ENCODE measurements around the gene CDRT4.

CDRT4 gene

DNA sequence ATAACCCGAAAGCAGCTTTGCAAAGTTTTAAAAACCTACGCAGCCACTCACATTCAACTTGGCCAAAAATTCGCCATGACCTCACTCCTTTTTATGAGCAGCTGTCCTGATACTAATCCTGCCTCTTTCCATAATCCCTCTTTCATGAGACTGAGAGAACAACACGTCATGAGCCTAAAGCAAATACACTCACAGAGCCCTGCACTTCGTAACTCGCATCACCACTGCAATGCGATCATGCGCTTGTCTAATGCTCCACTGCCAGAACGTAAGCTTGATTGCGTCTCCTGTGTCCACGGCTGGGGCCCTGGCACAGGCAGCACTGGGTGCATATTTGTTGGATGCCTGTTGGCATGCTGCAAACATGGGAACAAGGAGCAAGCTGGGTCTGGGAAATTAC, 36.2 kb downstream of the CDRT4 start:
- DNase-seq, result peak; percentile 86

DNA sequence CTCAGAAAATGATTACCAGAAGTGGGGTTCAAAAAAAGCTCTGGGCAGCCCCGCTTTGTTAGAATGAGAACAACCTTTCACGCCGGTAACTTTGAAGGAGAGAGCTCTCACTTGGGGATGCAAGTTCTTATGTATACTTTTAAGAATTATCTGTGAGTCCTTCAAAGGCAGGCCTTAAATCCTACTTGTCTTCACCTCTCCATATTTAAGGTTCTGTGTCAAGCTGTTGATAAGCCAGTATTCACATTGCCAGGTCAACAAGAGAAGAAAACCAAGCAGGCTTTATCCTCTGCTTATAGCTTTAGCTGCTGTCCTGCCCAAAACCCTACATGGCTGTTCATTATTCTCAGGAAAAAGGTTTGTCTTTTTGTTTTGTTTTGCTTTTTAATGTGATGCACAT, 42.9 kb downstream of the CDRT4 start:
- DNase-seq, result no peak

DNA sequence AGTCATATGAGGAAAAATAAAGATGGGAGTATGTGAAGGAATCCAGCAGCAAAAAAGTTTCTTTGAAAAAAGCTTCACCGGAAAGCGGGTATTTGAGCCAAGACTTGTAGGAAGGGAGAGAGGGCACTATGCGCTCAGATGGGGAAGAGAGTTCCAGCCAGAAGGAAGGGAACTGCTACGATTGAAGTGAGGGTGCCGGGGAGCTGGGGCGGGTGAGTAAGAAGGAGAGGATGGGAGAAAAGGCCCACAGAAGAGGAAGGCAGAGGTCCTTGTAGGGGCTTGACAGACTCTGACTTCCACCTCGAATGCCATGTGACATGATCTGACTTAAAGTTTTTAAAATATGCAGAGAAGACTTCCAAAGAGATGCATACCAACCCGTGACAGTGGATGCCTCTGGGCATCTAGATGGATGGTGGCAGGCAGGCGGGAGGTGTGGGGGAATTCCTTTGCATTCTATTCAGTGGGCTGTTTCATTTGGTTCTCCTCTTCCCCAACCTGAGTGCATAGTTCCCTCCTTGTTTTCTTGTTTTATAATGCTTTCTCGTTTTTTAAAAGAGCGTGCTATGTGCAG, 44.9 kb downstream of the CDRT4 start:
- no peak for DNase-seq

DNA sequence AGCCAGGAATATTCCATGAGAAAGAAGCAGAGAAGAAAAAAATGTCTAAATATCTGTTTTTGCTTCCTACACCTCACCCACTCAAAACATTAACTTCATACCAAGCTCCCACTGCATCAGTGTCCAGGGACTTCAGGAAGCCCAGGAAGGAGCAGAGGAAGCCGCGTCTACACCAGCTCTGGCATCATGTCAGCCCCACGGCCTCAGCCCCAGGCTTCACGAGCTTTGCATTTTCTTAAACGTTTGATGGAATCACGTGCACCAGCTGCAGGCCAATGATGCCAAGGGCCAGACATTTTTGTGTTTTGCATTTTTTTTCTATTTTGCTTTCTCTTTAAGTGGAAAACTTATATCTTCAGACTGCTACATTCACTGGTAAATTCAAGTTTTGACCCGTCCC, 48.6 kb downstream of the CDRT4 start:
- no peak for DNase-seq

DNA sequence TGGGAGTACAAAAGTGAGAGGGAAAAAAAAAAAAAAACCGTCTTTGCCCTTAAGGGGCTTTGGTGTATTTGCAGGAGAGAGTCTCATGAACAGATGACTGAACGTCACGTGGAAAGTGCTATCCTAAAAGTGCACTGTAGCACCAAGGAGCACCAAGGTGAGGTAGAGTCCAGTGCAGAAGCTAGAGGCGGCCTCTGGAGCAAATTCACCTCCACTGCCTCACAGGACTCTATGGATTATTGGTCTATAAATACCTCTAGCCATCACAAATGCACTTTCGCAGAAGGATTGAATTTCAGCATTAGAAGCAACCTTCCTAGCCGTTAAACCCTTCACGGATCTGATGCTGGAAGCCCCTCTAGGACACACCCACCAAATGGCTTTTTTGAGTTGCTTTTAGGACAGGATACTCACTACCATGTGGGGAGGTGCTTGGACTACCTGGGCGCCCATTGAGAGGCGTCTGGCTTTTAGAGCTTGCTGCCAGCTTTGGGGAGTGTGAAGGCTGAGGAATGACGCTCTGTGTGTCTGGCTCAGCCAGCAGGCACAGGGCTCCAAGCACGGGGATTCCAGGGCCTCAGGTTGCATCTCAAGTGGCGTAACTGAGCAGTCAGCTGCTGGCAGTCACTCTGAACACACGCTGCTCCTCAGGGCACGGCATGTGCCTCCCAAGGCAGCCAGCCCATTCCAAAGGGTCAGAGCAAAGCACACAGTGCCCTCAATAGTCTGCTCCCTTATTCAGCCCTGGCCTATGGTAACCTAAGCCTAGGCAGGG, 52.7 kb downstream of the CDRT4 start:
- DNase-seq, result no peak

DNA sequence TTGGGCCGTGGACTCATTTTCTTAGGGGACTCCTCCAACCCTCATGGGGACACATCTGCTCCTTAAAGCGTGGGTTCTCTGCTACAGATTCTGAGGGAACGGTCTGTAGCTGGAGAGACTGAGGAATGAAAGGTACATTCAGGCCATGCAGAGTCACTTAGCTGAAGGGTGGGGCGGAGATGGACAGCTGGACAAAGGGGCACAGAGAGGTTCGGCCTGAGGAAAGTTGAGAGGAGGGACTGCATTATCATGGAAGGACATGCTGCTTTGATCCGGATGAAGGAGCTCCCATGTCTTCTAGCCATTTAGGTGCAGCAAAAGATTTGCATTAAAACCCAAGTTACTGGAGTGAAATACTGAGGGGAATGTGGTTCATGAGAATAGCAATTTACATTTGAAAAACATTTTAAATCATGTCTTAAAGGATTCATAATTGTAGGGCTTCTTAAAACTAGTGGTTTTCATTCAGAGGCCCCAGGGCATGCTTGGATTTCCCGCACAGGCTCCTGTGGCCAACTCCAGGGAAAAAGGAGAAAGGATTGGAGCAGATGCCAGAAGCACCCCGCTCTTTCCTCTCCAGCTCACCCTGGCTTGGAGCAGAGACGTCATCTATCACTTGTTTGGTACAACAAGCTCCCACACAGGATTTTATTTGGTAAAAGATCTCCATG, 54.2 kb downstream of the CDRT4 start:
- DNase-seq, result no peak

DNA sequence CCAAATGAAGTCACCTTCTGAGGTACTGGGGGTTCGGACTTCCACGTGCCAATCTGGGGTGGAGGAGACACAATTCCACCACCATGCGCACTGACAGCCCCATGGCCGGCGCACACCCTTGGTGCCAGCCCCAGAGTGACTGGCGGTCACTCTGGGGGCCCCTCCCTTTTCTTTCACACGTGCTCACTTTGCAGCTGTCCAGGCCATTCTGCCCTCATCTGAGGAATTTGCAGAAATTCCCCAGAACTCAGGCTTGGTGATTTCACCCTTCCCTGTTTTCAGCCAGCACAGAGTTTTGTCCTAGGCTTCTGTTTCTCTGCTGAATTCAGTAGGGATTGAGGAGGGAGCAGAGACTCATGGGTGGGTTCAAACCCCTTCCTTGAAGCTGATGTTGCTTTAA, 54.8 kb downstream of the CDRT4 start:
- no peak for DNase-seq

DNA sequence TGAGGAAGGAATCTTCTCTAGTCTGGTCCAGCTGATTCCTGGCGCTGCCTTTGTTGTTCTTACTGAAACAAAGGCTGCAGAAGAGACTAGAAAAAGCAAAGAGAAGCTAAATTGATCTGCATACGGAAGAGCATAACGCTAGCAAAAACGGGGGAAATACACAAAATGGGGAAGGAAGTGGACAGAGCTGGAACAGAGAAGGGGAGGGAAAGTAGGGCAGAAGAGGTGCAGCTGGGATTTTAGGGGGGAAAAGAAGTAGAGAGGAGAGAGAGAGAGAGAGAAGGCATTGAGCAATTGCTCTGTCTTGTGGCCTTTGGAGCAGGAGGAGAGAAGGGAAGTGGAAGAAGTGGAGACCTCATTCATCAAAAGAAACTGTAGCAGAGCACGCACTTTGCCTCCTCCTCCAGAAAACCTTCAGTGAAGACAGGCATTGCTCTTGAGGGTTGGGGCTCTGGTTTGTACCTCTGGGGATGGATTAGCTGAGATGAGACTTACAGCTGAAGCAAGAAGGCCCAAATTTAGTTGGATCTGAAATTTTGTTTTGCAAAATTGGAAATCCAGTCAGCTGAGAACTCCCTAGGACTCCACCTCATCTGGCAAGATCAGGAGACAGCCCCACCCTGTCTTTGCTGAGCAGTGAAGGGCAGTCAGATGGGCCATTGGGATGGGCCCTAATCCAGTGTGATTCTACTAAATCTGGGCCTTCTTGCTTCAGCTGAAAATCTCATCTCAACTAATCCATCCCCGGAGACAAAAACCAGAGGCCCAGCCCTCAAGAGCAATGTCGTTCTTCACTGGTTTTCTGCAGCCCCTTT, 55.8 kb downstream of the CDRT4 start:
- no peak for DNase-seq

DNA sequence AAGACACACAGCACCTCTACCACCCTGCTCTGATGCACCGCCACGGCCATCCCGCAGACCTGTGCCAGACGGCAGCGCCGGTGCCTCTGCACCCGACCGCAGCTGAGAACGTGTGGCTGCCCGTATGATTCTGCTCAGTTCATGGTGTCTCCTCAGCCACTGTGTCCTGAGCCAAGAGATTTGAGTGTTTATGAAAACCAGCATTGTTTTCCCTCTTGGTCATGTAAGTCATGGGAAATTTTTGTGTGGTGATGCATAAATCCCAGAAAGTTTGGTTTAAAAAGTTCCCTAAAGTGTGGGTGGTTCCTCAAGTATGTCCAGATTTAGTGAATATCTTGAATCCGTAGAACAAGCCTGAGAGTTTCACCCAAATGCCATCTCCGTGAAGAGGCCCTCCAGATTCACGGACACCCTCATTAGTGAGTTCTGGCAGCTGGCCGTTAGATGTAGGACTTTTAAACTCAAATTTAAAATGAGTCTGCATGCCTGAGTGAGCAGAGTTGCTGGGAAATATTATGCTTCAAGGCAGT, 57.6 kb downstream of the CDRT4 start:
- DNase-seq, result no peak

DNA sequence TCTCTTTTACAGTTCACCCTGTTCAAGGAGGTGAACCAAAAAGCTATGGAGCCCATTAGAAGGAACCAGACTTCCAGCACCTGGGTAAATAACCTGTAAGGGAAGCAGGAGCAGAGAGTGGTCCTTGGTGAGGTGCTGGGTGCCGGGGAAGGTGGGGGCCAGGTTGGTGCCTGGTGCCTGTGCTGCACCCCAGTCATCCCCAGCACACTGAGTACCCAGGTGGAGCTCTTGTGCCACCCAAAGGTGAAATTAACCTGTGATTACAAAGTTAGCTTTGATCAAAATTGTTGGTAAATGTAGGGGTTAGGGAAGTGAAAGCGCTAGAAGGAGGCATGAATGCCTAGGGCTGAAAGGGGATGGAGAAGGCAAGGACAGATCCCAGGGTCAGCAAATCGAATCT, 58.6 kb downstream of the CDRT4 start:
- no peak for DNase-seq

DNA sequence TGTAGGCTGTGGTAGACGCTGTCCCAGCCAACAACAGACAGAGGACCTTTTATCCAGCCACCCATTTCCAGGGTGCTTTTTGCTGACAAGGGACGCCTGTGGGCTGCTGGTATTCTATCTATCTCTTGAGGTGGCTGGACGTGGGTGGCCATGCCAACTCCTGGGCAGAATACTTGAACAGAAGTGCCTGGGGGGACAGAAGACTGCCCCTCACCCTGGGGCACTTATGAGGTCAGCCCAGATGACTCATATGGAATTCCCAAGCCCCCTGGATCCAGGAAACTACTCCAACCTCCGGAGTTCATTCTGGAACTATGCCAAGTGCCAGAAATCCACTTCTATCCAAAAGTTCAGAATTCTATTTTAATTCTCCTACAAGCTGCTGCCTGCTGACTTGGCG, 61.3 kb downstream of the CDRT4 start:
- DNase-seq, result no peak

DNA sequence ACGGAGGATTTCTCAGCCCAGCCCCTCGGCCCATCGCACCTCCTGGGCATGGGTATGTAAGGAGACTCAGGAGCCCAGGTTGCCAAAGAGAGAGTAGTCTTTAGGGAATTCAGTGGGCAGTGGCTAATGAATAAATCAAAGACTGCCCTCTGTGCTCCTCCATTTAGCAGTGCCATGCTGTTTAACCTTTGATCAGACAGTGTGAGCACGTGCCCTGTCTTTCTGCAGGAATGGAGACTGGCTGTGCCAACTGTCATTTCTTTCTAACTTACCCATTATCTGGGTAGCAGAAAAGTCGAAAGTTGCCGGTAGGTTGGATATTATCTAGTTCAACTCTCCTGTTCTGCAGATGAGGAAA, 62.4 kb downstream of the CDRT4 start:
- no peak for DNase-seq

DNA sequence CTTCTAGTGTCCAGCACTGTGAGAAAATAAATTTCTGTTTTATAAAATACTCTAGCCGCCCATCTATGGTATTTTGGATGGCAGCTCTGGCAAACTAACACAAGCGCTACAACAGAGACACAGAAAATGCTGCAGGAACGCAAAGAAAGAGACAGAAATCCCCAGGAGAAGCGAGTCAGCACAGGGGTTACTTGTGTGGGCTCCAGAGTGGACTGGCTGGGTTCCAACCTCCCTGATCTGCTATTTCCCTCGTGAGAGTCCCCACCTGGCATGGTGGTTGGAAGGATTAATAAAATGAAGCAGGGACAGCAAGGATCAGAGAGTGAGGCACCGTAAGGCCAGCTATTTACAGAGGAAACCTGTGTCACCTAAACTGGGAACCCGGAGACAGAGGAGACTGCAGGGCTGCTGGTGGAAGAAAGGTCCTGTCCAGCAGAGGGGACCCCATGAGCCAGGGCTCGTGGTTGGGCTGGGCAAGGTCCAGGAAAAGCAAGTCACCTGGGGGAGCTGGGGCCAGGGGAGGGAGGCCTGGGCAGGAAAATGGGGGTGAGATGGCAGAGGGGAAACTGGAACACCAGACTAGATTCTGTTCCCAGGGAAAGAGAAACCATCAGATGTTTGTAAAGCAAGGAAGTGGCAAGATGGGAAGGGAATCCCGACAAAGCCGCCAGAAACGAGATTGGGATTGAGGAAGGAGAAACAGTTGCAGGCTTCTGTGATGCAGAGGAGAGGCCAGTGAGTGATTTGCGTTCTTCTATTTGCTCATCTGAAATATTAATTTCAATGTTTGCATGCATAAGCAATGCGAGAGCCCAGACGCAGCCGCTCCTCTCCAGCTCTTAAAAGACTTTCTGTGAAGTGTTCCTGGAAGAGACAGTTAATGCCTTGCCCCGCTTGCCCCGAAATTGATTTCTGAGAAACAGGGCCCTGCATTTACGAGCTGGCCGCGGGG, 63.0 kb downstream of the CDRT4 start:
- peak; percentile 6 for DNase-seq

DNA sequence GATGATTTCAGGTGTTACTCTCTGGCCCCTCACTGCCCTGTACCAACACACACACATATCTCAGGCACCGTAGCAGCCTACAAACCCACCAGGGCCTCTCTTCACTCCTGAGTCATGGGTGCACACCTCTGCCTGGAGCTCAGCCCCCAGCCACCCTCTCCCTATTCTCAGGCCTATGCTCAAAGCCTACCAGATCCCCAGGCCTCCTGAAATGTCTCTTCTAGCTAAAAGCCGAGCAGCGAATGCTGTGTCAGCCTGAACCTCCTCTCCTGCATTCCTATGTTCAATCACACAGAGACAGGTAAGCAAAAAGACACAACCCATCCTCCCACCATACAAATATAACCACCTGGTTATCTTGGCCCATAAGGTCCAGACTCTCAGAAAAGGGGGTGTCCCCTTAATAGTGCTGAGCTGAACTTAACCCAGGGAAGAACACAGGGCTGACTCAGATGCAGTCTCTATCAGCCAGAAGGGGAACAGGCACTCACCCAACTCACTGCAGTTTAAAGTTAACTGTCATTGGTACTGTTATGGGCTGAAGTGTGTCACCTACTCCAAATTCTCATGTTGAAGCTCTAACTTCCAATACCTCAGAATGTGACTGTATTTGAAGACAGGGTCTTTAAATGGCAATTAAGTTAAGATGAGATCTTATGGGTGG, 64.0 kb downstream of the CDRT4 start:
- DNase-seq, result no peak

DNA sequence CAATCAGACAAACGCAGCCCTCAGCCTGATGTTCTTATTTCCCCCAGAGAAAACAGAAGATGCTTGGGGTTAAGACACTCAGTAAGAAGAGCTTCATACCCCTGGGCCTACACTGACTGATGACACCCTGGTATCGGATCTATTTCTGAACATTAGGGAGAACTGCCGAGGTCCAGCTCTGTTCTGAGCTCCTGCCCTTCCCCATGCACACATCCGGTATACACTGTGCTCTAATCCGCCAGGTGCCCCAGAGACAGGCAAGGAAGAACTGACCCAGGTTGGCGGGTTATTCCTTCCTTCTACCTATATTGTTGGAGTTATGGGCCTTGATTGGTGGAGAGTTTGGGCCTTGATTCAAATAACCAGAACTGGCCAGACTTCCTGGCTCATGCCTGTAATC, 68.0 kb downstream of the CDRT4 start:
- no peak for DNase-seq

DNA sequence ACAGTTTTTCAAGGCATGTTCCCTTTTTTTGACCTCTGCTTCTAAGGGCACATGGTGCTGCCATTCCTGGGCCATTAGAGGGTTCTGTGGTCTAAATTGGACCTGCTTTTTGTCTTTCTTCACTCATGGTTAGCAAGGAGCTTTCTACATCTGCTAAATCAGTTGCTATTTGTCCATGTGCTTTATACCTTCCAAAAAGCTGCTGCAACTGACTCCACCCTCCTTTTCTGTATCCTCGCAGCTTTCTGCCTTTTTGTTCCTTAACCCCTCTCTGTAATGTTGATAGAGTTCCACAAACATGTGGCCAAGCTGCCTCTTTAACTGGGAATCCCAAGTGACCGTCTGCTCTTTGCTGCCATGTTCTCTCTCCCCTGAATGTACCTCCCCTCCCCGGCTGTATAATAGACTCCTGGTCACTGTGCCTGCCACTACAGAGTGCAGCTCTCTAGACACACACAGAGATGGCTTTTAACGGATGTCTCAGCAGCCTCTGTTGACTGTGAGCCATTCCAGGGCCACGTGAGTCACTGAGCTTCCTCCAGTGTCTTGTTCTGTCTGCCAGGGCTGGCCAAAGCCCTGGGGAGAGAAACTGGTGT, 68.6 kb downstream of the CDRT4 start:
- no peak for DNase-seq

DNA sequence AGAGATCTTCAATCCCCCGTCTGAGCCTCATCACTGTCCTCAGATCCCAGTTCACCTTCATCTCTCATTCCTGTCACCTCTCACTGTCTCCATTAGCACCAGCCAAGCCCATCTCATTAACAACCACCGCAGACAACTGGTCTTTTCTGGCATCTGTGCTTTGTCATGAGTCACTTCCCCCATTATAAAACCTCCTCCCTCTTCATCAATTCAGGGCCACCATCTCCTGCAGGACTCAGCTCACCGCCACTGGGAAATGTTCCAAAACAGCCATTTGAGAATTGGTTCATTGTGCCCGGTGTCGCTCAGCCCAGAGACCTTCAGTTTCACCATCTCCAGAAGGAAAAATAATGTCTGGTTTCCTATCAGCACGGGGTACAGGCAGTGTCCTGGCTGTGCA, 69.1 kb downstream of the CDRT4 start:
- no peak for DNase-seq

DNA sequence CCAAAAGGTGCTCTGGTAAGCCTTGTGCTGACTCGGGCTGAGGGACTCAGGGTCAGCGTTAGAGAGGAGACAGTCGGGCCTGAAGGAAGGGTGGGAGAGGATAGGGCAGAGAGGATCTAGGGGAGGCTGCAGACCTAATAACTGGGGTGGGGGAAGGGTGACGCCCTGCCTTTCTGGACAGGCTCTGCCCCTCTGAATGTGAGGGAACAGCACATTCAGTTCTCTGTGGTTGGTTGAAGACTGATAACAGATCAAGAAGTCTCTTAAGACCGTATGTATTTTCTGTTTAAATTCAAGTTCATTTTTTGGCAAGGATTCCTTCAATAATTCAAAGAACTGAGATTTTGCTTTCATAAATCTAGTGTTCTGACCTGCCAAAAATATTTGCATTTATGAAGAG, 69.8 kb downstream of the CDRT4 start:
- no peak for DNase-seq

DNA sequence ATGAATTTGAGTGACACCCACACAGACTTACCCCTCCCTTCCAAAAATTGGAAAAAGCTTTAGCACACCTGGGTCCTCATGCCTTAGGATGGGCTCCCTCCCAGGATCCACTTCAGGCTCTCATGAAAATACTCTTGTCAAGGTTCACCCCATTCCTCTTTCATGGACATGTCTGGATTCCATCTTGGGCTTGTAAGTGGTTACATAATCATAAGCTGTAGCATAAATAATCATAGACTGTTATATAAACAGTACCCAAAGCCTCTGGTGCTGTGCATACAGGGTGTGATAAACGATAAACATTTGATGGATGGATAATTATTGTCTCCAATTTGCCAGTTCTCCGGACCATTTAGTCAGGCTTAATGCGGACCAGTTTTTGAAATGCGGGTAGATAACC, 72.3 kb downstream of the CDRT4 start:
- no peak for DNase-seq

DNA sequence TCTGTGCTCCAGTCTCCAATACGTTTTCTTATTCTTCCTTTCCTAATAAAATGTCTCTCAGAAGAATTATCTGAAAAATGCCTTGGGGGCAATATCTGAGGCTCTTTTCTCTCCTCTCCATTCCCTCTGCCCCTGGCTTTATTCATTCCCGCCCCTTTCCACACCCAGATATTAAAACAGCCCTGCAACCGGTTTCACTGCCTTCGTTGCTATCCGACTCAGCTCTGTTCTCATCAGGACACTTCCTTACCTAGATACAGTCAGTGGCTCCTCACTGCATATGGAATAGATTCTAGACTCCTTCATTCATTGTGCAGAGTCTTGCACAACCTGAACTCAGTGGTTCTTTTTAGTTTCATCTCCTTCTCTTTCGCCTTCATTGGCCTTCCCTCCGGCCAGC, 74.0 kb downstream of the CDRT4 start:
- no peak for DNase-seq

DNA sequence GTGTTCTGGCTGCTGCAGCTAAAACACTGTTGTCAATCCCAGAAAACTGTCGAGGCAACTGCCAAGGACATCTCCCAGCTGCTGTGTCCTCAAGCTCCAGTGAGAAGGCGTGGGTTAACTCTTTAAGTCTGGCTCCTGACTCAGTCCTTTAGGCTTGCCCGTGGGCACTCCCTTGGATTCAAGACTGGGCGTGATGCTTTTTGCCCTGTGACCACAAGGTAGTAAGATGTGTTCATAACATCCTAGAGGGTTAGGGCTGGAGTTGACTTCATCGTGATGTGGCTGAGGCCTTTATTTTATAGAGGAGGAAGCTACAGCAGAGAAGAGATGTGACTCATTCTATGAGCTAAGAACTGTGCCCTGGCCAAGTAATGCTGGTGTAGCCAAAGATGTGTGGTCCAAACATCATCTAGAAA, 75.1 kb downstream of the CDRT4 start:
- no peak for DNase-seq

Data from NCI-H82 (cell line).